ENCODE data around the gene RTP3. TPM values are rescaled to one million over a fixed set of nuclear protein-coding genes. Genes with fewer than 3 reads are reported as not detected.

RTP3 gene
- total RNA-seq, 3 donors from 2014 or later = not detected

DNA sequence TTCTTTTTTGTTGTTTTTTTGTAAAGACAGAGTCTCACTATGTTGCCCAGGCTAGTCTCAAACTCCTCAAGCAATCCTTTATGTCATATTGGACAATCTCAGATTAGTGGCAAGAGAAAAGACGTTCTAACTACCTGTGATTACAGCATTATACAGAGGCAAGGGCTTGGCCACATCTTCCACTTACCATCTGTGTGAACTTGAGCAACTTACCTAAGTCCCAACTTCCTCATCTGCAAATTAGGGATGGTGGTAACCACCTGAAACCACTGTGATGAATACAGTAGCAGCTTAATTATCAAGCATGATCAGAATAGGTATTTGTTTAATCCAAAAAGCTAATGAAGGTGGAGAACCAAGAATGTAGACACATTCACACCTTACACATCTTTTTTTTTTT, 52.2 kb downstream of the RTP3 start:
- ATAC-seq (no peak), DNase-seq (no peak)
- Mint-ChIP-seq H3K9me3 (no peaks in the 10 kb centered on the region), H3K36me3 (ENCODE audit: insufficient read depth) (no peaks in the 10 kb centered on the region), H3K4me3 (no peak overlapping the region), H3K27me3 (ENCODE audit: low read depth) (peaks cover 2% of the 10 kb centered on the region), H3K4me1 (ENCODE audit: low read depth) (peaks cover 16% of the 10 kb centered on the region)

Other genes with a start within 250 kb of the RTP3 start
- gene CCR2, start 143.9 kb upstream of the RTP3 start, total RNA-seq = 1 to 10 TPM in 1 of 3 donors, under 1 TPM in 2; 0.18 to 1.4 (median 0.41) TPM
- 1 to 10 TPM; 1.2 to 7.2 (median 2.2) TPM for gene CCR5, start 127.0 kb upstream of the RTP3 start, total RNA-seq
- gene CCRL2, start 90.7 kb upstream of the RTP3 start, total RNA-seq = 1 to 10 TPM in 1 of 3 donors, under 1 TPM in 2; 0.43 to 1.3 (median 0.76) TPM
- gene LTF, start 33.1 kb upstream of the RTP3 start, total RNA-seq = not detected
- under 1 TPM; 0.03 to 0.13 (median 0.03) TPM for gene LRRC2, start 68.3 kb downstream of the RTP3 start, total RNA-seq
- not detected for gene FAM240A, start 114.5 kb downstream of the RTP3 start, total RNA-seq
- gene ALS2CL, start 195.7 kb downstream of the RTP3 start, total RNA-seq = 1 to 10 TPM; 1.3 to 1.5 (median 1.4) TPM
- gene TMIE, start 203.4 kb downstream of the RTP3 start, total RNA-seq = under 1 TPM; 0.16 to 0.71 (median 0.40) TPM
- gene PRSS50, start 219.9 kb downstream of the RTP3 start, total RNA-seq = not detected

Data from activated T-cell treated with anti-CD3 and anti-CD28 coated beads, Interleukin-2, amount 50 U/mL, for 4 hours (primary cell).